Measurements from ENCODE around the gene TMOD1.

DNA sequence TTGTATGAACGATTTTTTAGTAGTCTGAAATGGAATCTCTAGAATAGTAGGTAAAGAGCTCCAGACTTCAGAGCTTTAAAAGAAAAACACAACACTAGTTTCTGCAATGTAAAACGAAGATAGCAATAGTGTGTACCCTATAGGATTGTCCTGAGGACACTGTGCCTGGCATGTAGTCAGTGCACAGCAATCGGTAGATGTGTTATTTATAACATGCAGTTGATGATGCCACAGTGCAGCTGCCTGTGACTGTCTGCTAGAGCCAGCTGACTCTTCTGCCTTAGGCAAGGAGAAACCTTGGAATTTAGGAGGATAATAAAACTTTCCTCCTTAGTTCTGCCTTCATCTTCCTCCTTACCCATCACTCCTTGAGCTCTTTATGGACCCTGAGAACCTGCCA is 27.7 kb upstream of the TMOD1 start:
- TF ChIP-seq FOXM1 (CRISPR knock-in tag; IDR thresholded peaks at IDR 0.05) (no peak), MYNN (CRISPR knock-in tag; IDR thresholded peaks at IDR 0.05; ENCODE audit: low read depth) (no peak), SUZ12 (IDR thresholded peaks at IDR 0.05; ENCODE audit: low read depth, low read length) (no peak), HOXA3 (CRISPR knock-in tag; IDR thresholded peaks at IDR 0.05) (no peak), RELA (CRISPR knock-in tag; IDR thresholded peaks at IDR 0.05) (no peak), MAFF (IDR thresholded peaks at IDR 0.05; ENCODE audit: low read depth, low read length) (no peak)
- TF ChIP-seq, protein P1, sequence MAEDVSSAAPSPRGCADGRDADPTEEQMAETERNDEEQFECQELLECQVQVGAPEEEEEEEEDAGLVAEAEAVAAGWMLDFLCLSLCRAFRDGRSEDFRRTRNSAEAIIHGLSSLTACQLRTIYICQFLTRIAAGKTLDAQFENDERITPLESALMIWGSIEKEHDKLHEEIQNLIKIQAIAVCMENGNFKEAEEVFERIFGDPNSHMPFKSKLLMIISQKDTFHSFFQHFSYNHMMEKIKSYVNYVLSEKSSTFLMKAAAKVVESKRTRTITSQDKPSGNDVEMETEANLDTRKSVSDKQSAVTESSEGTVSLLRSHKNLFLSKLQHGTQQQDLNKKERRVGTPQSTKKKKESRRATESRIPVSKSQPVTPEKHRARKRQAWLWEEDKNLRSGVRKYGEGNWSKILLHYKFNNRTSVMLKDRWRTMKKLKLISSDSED (CRISPR knock-in tag; IDR thresholded peaks at IDR 0.05), result no peak
